Ishikawa (cell line): ENCODE measurements around the gene KXD1.
A peak's percentile ranks its signal among the peaks of the same experiment; 100 is the strongest.

Experiments used
- CEBPB ChIP-seq: IDR thresholded peaks from 2 replicates; pipeline ENCODE4 v1.6.1; 2012
- CREB1 ChIP-seq: IDR thresholded peaks from 2 replicates; pipeline ENCODE4 v1.6.1; 2012; ENCODE audit warnings: low read depth
- EGR1 ChIP-seq: IDR thresholded peaks from 2 replicates; pipeline ENCODE4 v1.6.1; 2012
- EP300 ChIP-seq: IDR thresholded peaks from 2 replicates; pipeline ENCODE4 v1.6.1; 2012; ENCODE audit warnings: borderline replicate concordance
- FOXM1 ChIP-seq: IDR thresholded peaks from 2 replicates; pipeline ENCODE4 v1.6.1; 2012; ENCODE audit warnings: low read depth, borderline replicate concordance
- MAX ChIP-seq: IDR thresholded peaks from 2 replicates; pipeline ENCODE4 v1.6.1; 2012
- NFIC ChIP-seq: IDR thresholded peaks from 2 replicates; pipeline ENCODE4 v1.6.1; 2012
- RAD21 ChIP-seq: IDR thresholded peaks from 2 replicates; pipeline ENCODE4 v1.6.1; 2012; ENCODE audit warnings: low read depth
- REST ChIP-seq: IDR thresholded peaks from 2 replicates; pipeline ENCODE4 v1.6.1; 2012; ENCODE audit warnings: low read depth, mild to moderate bottlenecking
- TAF1 ChIP-seq: IDR thresholded peaks from 2 replicates; pipeline ENCODE4 v1.6.1; 2012; ENCODE audit warnings: low read depth, mild to moderate bottlenecking
- TCF12 ChIP-seq: IDR thresholded peaks from 2 replicates; pipeline ENCODE4 v1.6.1; 2012; ENCODE audit warnings: low read depth
- TEAD4 ChIP-seq: IDR thresholded peaks from 2 replicates; pipeline ENCODE4 v1.6.1; 2012
- USF1 ChIP-seq: IDR thresholded peaks from 2 replicates; pipeline ENCODE4 v1.6.1; 2012
- YY1 ChIP-seq: IDR thresholded peaks from 2 replicates; pipeline ENCODE4 v1.6.1; 2012; ENCODE audit warnings: low read depth
- ZBTB7A ChIP-seq: IDR thresholded peaks from 2 replicates; pipeline ENCODE4 v1.6.1; 2012; ENCODE audit warnings: low read depth

Gene KXD1

GRCh38 chr19:18603958-18604819 lies 46.5 kb downstream of the KXD1 start:
- TF ChIP-seq NFIC (no peak), CREB1 (no peak), TAF1 (no peak), EGR1 (no peak), ZBTB7A (peak; percentile 38; the same call in 1 of the 2 replicates), TCF12 (no peak)

- TF ChIP-seq TEAD4 (no peak), TCF12 (no peak), FOXM1 (no peak), NFIC (no peak), TAF1 (no peak)
Observed at GRCh38 chr19:18604820-18605159, 47.1 kb downstream of the KXD1 start.

- TF ChIP-seq YY1, result no peak
- no peak for TF ChIP-seq ZBTB7A
- no peak for TF ChIP-seq CEBPB
- no peak for TF ChIP-seq REST
- TF ChIP-seq NFIC, result no peak
- TF ChIP-seq EP300, result no peak
- no peak for TF ChIP-seq TCF12
- no peak for TF ChIP-seq TEAD4
- TF ChIP-seq MAX, result no peak
- no peak for TF ChIP-seq CREB1
- no peak for TF ChIP-seq USF1
- no peak for TF ChIP-seq FOXM1
- TF ChIP-seq EGR1, result no peak
- TF ChIP-seq RAD21, result no peak
- no peak for TF ChIP-seq TAF1
Observed at GRCh38 chr19:18605196-18605545, 47.5 kb downstream of the KXD1 start.

GRCh38 chr19:18605546-18606280 lies 48.0 kb downstream of the KXD1 start:
- TF ChIP-seq TCF12, result no peak
- no peak for TF ChIP-seq REST
- TF ChIP-seq RAD21, result no peak
- TF ChIP-seq MAX, result no peak
- TF ChIP-seq NFIC, result no peak
- no peak for TF ChIP-seq USF1
- no peak for TF ChIP-seq FOXM1
- no peak for TF ChIP-seq EGR1
- TF ChIP-seq EP300, result no peak
- TF ChIP-seq TEAD4, result no peak
- no peak for TF ChIP-seq ZBTB7A
- no peak for TF ChIP-seq YY1
- TF ChIP-seq CREB1, result no peak
- no peak for TF ChIP-seq CEBPB

- TF ChIP-seq TEAD4 (no peak), USF1 (no peak), RAD21 (no peak), MAX (no peak), YY1 (no peak), ZBTB7A (no peak; the same call in 1 of the 2 replicates), CEBPB (no peak), CREB1 (no peak)
Observed at GRCh38 chr19:18606281-18607225, 48.9 kb downstream of the KXD1 start, which contains the start of gene CRLF1. Gene CRLF1, minus strand, starts transcription at chr19:18606799. Its CDS starts 143 bp downstream, at chr19:18606656.
